HuH-7.5 (cell line): Measurements from ENCODE around the gene ATP8B4.

Experiments
- DNase-seq: peaks from one replicate; pipeline ENCODE4 v3.0.0; 2011; ENCODE audit warnings: low spot score

Gene ATP8B4

DNA sequence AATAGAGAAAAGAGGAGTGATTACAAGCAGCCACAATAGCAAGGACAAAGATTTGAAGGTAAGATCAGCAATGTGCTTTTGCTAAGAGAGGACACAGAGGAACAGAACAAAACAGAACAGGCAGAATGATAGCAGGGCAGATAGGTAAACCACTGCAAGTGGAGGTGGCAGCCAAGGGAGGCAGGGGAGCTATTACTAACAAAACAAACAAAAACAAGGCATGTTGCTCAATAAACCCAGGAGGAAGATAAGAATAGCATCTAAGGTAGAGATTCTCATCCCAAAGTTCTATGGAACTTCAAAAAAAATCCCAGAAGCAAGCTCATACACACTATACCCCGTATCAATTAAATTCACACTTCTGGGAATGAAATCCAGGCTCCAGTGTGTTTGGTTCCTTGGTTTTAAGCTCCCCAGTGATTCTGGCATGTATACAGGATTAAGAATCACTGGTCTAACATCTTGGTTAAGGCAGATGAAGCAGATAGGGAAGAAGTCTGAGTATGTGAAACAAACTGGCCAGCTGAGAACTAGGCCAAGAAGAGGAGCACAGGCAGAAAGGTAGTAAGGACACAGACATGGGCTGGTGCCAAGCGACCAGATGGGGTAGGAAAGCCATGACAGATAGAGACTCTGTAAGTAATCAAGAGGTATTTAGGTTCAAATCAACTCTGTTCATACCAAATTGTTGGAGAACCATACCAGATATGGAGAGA, 309.0 kb downstream of the ATP8B4 start:
- no peak for DNase-seq

- DNase-seq: no peak
Measured at GRCh38 chr15:49808341-49808740, 310.7 kb downstream of the ATP8B4 start.
